Fibroblast of peridontal ligament (primary cell): ENCODE measurements around the gene RNF187.
"Not testable (repeated sequence)": the region's sequence is repeated elsewhere in the genome, so short reads cannot be mapped to it uniquely, and the experiment has no call there.

Experiments
- DNase-seq: peaks from one replicate; pipeline ENCODE4 v3.0.0-alpha.2; 2010; ENCODE audit errors: extremely low read depth

The RNF187 gene

DNA sequence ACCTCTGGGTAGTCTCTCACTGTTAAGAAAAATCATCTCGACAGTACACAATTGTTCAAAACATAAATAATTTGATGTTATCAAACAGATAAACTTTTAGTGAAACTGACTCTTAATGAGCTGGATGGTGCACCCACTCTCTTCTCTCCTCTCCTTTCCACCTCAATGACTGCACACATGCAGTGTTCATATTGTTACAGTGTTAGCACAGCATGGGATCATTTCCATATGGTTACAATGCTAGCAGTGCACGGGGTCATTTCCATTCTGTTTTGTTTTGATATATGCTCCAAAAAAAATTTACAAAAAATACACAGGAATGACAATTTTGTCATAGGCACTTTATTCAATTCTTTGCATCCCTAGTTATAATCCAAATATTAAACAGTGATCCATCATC, 26.4 kb upstream of the RNF187 start:
- DNase-seq: no peak

DNA sequence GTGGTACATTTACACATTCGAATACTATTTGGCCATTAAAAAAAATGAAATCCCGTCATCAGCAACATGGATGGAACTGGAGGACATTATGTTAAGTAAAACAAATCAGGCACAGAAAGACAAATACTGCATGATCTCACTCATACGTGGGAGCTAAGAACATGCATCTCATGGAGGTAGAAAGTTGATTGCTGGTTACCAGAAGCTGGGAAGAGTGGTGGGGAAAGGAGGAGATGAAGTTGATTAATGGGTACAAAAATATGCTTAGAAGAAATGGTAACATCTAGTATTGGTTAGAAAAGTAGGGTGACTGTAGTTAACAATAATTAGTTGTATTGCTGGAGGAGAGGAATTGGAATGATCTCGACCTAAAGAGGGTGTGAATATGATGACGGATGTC, 24.6 kb upstream of the RNF187 start:
- no peak for DNase-seq

DNA sequence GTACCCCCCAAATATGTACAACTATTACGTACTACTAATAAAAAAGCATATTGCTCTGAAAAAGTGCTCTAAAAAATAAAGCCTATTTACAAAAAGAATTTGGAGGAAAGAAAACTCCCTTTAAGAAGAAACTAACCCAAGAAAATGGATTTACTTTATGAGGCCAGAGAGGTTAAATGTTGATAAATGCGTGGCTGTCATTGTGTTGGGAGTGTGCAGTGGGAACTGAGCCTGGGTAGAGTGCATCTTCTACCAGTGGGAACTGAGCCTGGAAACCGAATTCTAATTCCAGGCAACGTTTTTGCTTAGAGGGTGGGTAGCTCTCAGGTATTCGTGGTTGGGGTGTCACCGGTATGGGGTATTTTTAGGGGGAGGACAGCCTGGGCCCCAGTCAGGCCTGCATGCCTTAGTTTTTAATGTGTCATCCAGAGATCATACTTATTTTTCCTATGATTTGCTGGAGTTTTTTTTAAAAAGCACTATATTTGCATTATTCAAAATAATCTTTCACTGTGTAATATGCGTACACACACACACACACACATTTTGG, 24.1 kb upstream of the RNF187 start:
- DNase-seq: no peak

- no peak for DNase-seq
Measured at GRCh38 chr1:228463559-228464455, 23.4 kb upstream of the RNF187 start.

- DNase-seq: peak; percentile 72
Measured at GRCh38 chr1:228464487-228464983, 22.6 kb upstream of the RNF187 start.

- no peak for DNase-seq
Measured at GRCh38 chr1:228465141-228465540, 22.0 kb upstream of the RNF187 start.

GRCh38 chr1:228465571-228466146, 21.5 kb upstream of the RNF187 start:
- no peak for DNase-seq

GRCh38 chr1:228468188-228468587, 19.0 kb upstream of the RNF187 start:
- not testable (repeated sequence) for DNase-seq

DNA sequence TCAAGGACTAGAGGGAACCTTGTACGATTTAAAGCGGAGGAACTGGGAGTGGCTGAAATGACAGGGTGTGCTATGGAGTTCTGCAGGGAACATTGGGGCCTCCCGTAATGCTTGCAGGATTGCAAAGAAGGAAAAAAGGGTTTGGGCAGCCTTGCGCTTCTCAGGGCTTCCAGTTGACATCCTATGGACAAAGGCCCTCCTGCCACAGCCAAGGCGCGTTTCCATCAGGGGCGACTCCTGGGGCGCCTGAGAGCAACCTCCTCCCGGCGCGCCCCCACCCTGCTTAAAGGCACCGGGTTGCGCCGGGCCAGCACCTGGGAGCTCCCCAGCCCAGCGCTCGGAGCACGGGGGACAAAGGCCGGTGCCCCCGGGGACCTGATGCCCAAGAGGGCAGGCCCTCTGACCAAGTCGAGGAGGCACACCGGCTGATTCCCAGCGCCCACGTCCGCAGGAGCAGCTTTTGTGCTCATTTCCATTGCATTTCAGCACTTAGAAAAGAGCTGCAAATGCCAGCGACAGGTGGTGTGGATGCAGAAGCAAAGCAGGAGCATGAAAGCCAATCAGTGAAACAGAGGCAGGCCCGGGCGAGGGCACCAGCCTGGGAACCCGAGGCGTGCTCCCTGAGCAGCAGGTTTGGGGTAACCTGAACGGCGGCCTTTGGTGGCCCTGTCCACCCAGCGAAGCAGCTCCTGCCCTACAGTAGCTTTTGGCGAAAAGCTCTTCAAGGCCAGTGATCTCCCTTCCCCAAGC, 17.6 kb upstream of the RNF187 start:
- DNase-seq: no peak

DNA sequence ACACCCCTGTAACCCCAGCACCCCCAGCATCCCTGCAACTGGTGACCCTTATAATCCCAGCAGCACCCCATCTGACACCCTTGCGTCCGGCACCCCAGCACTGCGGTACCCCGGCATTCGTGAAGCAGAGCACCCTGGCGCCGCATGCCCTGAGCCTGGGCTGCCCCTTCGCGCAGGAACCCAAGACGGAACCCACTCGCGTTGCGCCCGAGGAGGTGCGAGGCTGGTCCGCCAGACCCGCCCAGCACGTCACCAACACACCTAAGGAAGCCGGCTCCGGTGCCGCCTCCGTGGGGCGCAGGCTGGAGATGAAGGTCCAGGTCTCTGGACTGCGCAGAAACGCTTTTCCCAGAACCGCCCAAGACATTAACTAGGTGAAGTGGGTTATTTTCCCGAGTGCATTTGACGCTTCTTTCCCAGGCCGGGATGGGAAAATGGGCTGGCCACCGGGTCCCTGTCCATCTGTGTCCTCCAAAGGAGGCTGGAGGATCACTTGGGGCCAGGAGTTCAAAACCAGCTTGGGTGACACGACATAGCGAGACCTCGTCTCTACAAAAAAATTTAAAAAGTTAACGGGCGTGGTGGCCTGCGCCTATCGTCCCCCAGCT, 15.9 kb upstream of the RNF187 start:
- DNase-seq: no peak

- peak; percentile 49 for DNase-seq
Measured at GRCh38 chr1:228471762-228472398, 15.3 kb upstream of the RNF187 start.

DNA sequence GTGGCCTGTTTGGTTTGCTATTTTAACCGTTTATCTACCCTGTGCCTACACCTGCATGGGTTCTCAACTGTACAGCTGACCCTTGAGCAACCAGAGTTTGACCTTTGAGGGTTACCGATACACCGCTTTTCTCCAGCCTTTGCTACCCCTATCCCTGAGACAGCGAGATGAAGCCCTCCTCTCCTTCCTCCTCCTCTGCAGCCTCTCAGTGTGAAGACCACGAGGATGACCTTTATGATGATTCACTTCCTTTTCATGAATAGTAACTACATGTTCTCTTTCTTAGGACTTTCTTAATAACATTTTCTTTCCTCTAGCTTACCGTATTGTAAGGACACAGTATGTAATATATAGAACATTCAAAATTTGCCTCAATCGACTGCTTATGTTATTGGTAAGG, 14.5 kb upstream of the RNF187 start:
- no peak for DNase-seq

- no peak for DNase-seq
Measured at GRCh38 chr1:228474507-228474906, 12.7 kb upstream of the RNF187 start.

DNA sequence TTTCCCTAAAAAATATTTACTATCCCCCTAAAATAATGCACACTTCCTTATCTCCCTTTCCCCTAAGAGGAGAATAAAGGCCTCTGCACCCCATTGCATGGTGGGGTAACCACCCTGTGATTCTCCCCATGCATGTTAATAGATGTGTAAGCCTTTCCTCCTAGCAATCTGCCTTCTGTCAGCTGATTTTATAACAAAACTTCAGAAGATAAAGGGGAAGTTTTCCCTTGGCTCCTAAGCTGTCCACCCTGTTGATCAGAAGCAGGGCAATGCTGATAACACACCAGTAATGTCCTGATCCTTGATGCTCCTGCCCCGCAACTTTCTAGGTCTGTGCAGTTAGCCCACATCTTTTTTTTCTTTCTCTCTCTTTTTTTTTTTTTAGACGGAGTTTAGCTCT, 11.4 kb upstream of the RNF187 start:
- no peak for DNase-seq

DNA sequence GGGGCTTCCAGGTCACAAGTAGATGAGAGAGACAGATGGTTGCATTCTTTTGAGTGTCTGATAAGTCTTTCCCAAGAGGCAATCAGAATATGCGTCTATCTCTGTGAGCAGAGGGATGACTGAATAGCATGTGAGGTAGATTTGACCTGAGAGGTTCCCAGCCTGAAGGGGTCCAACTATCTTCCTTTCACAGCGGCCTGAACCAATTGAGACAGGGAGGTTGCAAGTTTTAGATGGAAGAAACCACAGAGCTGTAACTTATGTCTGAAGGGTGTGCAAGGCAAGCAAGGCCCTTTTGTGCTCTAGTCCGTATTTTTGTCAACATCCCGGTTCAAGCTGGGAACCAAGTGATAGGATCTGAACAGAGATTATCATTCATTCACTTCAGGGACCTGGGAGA, 9.9 kb upstream of the RNF187 start:
- DNase-seq: no peak

- no peak for DNase-seq
Measured at GRCh38 chr1:228478326-228478725, 8.9 kb upstream of the RNF187 start.

DNA sequence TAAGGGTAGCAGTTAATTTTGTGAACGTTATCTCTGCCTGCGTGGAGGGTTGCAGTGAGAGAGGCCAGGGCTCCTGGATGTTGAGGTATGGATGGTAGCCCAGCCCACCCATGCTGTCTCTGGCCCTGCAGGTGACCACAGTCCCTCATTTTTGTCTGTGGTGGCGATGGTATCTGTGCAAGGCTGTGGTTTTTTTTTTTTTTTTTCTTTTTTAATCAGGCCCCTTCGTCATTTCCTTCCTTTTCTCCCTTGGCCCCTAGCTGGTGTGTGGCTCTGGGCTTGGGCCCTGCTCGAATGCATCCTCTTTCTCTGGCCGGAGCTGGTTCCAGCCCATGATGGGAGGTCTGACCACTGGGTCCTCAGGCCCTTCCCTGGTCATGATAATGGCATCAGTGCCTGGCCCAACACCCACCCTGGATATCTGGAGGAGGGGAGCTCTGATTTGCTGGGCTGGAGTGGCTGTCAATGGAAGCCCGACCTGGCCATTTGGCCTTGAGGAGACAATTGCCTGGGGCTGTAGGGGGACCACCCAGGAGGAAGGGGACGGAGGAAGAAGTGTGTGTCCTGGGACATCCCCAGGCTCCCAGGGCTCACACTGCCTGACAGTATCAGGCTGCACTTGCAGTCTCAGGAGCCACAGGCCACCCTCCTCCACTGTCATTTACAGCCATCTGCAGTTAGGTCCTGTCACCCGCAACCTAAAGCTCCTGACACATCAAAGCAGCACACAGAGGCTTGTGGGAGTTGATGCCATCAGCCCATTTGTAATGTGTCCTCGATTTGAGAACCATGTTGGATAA, 8.1 kb upstream of the RNF187 start:
- DNase-seq: no peak

GRCh38 chr1:228483789-228484188, 3.4 kb upstream of the RNF187 start:
- no peak for DNase-seq

DNA sequence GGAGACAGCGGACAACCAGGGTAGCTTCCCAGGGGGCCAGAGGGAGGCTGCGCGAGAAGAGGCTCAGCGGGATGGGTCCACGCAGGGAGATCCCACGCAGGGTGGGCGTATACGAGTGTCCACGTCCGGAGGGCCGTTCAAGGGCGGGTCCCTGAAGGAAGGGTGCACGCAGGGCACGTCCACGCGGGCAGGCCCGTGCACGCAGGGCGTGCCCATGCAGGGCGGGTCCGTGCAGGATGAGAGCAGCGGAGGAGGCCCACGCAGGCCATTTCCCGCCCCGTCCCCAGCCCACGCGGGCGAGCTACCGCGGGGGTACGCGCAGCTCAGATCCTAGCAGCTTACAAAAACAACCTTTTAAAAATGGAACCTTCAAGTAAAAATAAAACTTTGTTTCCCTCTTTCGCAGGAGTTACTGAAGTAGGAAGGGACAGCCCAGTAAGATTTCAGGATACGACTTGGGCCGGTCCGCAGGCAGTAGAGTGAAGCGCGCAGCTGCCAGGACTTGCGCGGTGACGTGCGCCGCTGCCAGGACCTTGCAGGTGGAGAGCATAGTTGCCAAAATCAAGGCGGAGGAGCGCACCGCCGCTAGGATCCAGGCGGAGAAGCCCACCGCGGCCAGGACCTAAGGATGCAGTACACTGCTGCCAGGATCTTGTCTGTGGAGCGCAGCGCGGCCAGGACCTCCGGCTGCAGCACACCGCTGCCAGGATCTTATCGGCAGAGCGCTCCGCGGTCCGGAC, 416 bp upstream of the RNF187 start:
- peak; percentile 86 for DNase-seq
